HG02943 (cell line): ENCODE results near the gene MAGI2.

Source experiments
- ATAC-seq: cut with Tn5 transposase; IDR thresholded peaks from one replicate; pipeline ENCODE4 v1.9.1; 2021; ENCODE audit warnings: mild to moderate bottlenecking, low read depth, moderate library complexity; ENCODE audit not compliant: unreplicated experiment

Gene MAGI2

DNA sequence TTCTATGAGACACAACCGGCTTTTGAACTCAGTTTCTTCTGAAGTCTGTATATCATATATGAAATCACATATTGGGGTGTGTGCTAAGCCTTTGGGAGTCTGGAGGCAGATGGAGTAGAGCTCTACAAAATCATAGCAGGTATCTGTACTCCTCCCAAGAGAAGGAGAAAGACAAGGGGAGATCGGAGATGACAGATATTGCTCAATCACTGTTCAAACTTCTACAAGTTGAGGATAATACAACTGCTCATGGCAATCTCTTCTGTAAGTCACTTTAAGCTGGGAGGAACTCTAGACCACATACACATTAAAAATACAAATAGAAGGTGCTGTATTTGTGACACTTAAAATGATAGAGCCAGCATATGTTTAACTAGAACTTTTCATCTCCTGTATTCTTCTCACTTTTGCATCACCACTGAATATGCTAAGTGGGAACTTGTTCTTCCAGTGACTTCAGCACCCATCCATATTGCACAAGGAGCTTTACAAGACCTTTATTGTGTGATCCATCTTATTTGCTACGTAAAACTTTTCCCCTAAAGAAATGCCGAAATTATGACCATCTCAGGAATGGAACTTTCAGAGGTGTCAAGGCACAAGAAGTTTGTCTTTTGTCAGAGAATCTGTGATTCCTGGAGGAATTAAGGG is 1273.5 kb downstream of the MAGI2 start:
- no peak for ATAC-seq

DNA sequence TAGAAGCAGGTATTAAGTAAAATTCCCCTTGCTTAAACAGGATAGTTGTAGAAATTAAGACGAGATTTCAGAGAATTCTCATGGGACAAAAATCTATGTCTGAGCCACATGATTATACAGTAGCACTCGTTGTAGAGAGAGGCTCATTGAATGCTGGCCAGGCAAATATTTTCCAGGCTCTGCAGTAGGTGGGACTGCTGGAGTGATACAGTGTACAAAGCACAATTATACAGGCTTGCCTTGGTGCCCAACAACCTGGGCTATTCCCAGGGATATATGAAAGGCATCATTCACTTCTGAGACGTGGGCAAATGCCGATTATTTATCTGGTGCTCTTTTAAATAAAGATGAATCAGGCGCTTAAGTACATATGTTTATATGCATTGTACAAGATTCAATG is 1274.3 kb downstream of the MAGI2 start:
- ATAC-seq: no peak

DNA sequence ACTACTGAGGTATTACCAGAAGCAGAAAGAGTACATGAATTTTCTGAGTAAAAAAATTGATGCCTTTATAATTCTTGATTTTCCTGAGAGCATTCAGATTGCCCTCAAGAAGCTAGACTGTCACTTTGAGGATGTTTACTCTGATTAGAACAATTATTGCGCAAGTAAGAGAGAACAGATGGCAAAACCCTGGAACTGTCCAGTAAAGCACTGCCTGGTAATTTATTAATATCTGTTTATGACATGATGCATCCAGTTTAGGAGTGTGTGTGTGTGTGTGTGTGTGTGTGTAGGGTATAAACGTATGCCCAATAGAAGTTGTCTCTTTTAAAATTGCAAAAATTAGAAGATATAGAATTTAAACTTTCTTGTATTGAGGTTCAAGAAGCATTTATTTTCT is 1275.1 kb downstream of the MAGI2 start:
- no peak for ATAC-seq

DNA sequence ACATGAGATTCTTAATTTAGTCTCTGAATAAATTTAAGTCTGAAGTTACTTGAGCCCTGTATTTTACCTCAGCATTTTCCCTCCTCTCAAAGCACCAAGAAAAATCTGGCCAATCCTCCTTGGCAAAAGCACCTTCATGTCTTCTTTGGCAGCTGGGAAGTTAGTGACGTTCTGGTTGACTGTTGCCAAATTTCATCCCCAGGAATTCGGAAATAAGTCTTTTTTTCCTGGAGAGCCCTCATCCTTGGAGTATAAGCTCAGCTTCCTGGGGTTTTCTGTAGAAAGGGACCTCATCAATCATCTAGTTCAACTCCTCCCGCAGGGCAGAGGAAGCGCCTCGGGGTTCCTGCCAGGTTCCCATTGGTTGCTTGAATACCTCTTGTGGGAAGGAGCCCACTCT is 1277.3 kb downstream of the MAGI2 start:
- no peak for ATAC-seq

DNA sequence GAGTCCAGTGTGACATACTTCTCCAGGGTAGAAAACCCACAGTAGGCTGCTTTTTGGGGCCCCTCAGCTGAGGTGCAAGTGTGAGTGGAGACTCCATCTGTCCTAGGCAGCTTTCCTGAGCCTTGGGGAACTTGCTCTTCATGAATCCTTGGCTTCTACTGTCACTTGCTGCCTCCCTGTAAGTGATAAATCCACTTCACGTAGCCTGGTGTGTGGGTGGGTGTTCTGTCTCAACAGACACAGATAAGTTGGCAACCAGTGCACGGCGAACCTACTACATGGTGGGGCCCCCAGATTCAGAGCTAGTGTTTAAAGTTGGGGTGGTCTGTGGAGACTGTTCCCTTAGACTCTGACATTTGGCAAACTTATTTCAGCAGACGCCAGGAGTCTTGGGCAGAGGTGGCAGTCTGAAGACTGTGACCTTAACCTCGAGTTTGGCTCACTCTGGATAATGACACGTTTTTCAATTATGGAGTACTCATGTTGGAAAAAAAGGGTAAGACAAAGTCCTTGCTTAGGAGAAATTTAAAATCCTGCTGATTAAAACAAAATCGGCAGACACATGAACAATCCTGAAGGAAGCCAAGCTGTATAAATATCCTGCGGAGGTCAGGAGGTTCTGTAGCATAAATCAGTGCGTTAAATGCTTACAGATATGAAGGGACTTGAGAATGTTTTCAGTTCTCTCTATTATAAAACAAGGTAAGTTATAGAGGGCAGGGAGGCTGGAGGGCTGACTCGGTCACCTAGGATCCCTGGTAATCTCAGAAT is 1278.0 kb downstream of the MAGI2 start:
- ATAC-seq: no peak

DNA sequence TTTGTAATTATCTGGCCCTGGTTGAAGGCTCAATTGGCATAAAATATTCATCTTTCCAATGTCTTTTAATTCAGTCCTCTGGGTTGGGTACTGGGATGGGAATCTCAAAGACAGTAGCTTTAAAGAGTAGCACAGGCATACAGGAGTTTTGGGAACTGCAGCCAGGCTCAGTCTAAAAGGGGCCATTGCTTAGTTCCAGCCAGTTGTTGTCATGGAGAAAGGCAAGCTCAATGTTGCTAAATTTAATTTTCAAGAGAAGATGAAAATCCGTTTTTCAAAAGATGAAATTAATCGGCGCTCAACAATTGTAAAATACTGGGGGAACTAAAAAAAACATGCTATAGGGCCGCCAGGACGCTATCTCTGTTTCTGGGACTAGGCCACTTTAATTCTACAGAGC is 1279.8 kb downstream of the MAGI2 start:
- no peak for ATAC-seq

DNA sequence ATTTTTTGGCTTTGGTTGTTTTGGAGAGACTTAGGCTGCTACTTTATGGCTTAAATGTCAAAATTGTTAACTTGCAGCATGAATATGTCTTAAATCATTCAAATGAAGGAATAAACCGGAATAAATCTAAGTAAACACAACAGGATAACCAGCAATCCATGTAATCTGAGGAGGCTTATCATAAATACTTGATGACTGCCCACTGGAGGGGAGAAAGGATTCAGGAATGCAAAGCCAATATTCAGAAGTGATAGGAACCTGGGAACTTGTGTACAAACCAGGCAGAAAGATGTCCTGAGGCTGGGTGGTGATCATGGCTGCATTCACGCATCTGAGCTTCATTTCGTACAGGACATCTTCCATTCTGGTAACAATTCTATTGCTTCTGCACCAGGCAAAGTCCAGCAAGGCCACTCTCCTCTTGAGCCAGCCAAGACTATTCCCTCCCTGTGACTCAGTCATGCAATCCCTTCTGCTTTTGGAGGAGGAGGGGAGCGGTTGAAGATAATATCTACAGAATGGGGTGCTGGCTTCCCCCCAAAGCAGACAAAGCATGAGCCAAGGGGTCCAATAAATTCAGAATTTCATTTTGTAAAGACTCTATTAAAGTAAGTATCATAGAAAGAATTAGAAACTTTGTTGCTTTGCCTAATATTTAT is 1280.4 kb downstream of the MAGI2 start:
- no peak for ATAC-seq

DNA sequence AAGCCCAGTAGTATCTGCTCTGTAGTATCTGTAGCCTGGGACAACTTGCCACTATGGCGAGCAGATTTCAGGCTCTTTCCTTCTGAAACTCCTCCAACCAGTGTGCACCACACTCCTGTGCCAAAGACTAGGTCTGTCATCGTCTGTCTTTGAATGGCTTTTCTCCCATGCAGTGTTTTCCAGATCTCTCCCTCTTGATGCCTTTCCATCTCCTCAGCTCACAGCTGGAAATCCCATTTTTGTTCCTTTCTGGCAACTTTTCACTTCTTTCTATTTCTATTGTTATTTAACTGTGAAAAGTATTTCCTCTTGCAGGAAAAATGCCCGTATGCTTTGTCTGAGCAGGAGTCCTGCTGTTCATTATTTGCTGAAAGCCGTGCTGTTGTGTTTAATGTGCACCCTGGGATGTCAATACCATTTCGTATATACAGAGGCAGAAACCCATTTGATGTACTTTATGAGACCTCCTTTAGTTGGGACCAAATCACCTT is 1281.2 kb downstream of the MAGI2 start:
- ATAC-seq: no peak

DNA sequence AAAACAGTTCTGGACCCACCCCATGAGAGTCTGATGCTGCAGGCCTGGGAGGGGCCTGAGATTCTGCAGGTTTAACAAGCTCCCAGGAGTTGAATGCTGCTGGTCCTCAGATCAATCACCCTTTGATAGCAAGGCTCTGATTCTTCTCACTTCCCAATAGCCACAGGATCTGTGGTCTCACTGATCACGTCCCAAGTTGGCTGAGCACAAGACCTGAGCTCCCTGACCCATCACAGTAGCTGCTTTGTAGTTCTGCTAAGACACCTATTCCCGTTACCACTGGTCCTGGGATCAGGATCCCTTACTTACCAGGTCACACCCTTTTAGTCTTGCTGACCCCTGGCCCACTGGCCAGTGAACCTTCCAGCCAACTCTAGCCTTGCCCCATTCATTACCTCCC is 1282.1 kb downstream of the MAGI2 start:
- ATAC-seq: no peak

DNA sequence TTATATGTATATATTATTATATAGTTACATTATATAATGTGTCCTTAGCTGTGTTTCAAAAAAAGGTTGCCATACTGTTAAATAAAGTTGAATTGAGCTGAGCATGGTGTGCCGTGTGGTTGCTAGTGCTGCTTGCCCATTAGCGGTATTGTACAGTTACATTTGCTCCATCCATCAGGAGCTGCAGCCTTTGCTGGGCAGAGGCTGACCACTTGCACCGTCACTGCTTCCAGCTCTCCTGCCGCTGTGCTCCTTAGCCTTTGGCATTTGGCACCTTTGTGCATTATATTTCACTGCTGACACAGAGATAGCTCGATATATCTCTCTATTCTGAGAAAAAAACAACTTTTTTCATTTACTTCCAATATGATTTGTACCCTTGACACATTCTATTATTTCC is 1282.7 kb downstream of the MAGI2 start:
- no peak for ATAC-seq

DNA sequence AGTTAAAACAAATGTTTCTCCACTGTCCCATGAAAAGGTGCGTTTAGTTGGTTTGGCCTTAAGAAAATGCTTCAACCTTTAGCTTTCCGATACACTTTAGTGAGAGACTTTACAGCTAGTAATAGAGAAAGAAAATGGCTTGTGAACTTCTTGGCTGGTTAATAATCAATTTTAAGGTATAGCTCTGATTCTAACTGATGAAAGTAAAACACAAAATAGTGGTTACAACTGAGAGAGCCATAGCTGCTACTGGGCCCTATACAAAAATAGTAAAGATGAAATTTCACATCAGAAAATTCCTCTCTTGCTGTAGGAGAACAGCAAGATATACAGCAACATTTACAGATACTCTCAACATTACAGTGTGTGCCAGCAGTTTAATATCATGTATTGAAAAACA is 1283.5 kb downstream of the MAGI2 start:
- no peak for ATAC-seq

DNA sequence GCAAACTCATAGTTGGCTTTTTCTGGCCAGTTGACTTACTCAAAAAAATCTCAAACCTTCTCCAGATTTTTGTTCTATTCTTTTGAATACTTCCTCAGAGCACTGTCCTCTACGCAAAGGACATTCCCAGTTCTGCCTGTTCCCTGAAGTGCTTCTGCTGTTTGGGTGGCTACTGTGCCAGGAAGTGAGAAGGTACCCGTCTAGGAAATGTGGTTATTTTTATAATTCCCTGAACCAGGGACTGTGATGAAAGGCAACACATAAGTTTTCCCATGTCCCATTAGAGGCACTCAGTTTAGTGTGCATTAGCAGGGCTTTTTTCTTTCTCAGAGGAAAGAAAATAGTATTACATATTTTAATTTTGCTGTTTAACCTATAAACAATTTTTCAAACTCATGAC is 1284.6 kb downstream of the MAGI2 start:
- ATAC-seq: no peak

DNA sequence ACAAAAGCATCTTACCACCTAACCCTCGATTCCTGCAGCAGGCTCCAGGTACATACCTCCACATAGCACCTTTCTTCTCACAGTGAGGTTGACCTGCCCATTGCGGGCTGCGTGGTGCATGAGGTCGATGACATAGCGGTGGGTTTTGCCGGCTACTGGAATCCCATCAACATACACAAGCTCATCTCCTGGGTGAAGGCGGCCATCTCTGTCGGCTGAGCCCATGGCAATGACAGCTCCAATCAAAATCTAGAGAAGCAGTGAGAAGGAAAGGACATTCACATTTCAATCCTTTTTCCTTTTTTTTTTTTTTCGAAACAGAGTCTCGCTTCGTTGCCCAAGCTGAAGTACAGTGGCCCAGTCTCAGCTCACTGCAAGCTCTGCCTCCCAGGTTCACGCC is 1285.6 kb downstream of the MAGI2 start:
- ATAC-seq: no peak

DNA sequence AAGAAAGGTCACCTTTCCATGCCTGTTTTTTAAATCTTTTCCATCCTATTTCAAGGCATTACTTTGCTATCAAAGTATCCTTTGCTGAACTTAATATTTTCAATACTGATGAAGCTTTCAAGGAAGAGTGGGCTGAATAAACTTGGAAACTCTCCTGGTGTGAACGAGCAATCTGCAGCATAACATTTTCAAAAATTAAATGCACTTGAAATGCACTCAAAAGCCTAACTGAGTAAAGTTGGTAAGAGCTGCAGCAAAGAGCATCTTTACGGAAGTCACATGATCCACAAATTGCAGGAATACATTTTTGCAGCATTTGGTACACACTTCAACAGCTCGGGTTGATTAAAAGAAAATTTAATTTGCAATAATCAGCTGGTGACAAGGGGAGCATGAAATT is 1287.6 kb downstream of the MAGI2 start:
- no peak for ATAC-seq

DNA sequence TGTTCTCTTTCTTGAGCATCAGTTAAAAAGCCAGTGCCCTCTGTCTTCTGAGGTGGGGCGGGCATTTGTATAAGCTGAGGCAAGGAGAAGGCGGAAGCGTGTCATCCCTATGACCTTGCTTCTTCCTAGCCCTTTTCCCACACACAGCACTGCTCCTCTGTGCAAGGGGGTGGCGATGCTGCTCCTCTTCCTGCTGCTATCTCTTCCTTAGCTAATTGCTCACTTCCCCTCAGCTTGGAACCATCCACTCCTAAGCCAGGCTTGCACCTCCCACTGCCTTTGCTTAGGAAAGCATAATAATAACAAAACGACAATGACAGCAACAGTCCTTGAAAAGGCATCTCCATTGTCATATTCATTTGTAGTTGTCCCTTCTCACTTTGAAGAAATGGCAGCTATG is 1288.0 kb downstream of the MAGI2 start:
- ATAC-seq: no peak

DNA sequence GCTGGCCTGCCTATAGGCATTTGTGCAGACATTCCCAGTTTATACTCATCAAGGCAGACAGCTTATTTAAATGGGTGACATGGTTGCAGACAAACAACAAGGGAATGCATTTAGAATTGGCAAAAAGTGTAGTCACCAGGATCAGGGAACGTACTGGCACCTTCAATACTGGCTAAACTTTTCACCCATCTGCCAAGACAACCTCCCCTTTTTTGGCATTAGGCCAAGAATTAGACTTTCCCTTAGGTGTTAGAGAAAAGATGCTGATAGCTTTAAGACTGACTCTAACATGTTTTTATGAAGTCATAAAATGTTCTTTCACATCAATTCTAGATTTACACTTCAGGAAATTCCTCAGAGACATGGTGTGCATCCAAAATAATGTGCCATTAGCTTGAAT is 1289.0 kb downstream of the MAGI2 start:
- no peak for ATAC-seq

DNA sequence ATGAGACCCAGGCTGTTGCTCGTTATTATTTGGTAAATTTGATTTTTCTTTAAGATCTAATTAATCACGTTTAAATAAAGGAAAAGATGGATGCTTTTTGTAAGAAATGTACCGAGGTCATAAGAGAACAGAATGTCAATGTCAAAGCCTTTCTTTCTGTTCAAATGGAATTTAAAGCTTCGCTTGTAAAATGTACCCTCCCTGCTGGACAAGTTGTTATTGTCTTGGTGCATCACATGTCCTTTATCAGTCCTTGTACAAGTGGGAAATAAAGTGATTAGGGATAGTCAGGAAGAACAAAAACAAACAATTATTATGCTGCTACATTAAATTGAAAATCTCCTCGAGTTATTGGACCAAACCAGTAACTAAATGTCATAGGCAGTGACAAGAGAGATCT is 1291.7 kb downstream of the MAGI2 start:
- ATAC-seq: no peak

DNA sequence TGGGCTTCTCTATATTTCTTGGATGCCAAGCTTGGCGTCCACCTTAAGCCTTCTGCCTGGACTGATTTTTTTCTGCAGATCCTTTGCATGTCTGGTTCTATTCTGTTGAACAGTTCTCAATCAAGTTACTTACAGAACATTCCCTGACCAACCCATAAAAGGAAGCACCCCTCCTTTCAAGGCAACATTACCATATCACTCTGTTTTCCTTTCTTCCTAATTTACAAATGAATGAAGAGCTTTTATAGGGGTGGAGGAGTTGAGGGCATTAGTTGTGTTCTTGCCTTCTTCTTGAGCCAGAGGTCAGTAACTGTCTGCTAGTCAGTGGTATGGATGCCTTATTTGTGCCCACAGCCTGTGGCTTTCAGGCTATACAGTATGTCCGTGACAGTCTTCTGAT is 1293.9 kb downstream of the MAGI2 start:
- ATAC-seq: no peak

DNA sequence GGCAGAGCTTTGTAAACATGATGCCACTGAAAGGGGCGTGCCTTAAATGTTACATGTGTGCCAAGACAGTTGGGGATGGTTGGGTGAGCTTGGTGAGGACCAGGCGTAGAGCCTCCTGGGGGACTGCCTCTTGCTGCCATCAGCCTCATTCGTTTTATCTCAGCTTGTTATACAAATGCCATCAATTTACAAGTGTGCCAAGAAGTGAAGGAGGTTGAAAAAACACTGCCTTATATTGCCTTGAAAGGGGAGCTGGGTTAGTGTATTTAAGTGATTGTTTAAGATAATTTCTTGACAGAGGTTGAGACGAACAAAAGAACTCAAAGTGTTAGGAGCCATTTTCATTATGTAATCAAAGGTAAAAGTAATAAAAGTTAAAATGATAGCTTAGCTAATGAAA is 1300.2 kb downstream of the MAGI2 start:
- ATAC-seq: no peak

DNA sequence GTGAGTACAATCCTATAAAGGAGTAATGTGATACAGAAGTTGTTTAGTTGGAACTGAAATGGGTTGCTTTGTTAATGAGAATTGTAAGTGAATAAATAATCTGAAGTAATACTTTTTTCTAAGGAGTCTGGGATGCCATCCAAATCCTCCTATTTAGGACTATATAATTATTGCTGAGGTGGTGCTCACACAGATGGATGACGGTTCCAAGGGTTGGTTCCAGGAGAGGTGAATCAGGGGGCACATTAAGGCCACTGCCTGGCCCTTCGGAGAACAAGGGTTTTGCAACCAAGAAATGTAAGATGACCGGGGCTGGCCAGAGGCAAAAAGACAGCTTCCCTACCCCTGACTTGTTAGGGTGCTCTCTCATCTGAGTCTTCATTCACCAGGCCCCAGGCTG is 1302.2 kb downstream of the MAGI2 start:
- no peak for ATAC-seq

DNA sequence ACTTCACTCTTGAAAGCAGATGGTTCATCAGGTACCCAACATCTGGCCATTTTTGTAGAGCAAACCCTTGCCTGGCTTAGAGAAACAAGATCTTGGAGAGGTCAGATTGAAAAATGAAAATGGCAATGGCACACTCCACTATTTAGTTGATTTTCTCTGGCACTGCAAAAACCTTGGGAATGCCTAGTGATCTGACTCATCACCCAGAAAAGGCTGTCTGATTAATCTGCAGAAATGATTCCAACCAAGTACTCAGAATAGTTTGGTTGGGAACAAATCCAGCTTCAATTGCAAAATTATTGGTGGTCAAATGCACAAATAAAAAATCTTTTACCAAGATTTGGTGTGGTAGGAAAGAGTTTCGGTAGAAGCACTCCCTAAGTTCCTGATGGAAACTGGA is 1303.7 kb downstream of the MAGI2 start:
- ATAC-seq: no peak
